ENCODE results near the gene PTPRN2. TPM values are rescaled to one million over a fixed set of nuclear protein-coding genes. Genes with fewer than 3 reads are reported as not detected.

PTPRN2 gene
- total RNA-seq, 1 experiment from 2014 or later, result not detected

- no peak for DNase-seq
- POLR2A ChIA-PET (ENCODE audit: unreplicated experiment), result no interaction called here
- intact Hi-C loops (cut with micrococcal nuclease; ENCODE audit: unreplicated experiment), result no loop called here
- Histone ChIP-seq H4K20me1 (ENCODE audit: insufficient read depth) (peaks cover 10% of the 10 kb centered on the region; the same call in 1 of the 2 replicates), H3K9me2 (ENCODE audit: insufficient read depth) (no peaks in the 10 kb centered on the region), H3K4me1 (replicated peaks; ENCODE audit: insufficient read depth) (no peaks in the 10 kb centered on the region), H3K9me3 (ENCODE audit: insufficient read depth, low read depth) (no peaks in the 10 kb centered on the region), H3K4me2 (no peak overlapping the region), H3K27me3 (ENCODE audit: insufficient read depth, low read depth) (peaks cover 93% of the 10 kb centered on the region), H2AFZ (no peak overlapping the region), H3K4me3 (no peak overlapping the region), H3F3A (ENCODE audit: insufficient read depth, low read depth) (no peaks in the 10 kb centered on the region), H3K79me2 (ENCODE audit: low read depth) (no peaks in the 10 kb centered on the region), H3K36me3 (ENCODE audit: low read depth) (no peaks in the 10 kb centered on the region), H3K27ac (no peak overlapping the region)
- BruUV-seq (replicated peaks), result no TSS peak
- TF ChIP-seq, protein P1, sequence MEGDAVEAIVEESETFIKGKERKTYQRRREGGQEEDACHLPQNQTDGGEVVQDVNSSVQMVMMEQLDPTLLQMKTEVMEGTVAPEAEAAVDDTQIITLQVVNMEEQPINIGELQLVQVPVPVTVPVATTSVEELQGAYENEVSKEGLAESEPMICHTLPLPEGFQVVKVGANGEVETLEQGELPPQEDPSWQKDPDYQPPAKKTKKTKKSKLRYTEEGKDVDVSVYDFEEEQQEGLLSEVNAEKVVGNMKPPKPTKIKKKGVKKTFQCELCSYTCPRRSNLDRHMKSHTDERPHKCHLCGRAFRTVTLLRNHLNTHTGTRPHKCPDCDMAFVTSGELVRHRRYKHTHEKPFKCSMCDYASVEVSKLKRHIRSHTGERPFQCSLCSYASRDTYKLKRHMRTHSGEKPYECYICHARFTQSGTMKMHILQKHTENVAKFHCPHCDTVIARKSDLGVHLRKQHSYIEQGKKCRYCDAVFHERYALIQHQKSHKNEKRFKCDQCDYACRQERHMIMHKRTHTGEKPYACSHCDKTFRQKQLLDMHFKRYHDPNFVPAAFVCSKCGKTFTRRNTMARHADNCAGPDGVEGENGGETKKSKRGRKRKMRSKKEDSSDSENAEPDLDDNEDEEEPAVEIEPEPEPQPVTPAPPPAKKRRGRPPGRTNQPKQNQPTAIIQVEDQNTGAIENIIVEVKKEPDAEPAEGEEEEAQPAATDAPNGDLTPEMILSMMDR (conservative IDR thresholded peaks at IDR 0.05), result no peak
- TF ChIP-seq EZH2 (IDR thresholded peaks at IDR 0.05; ENCODE audit: low read depth), result no peak
- CTCF ChIA-PET, result no interaction called here
Observed at GRCh38 chr7:157787275-157787701, 800.3 kb downstream of the PTPRN2 start.

DNA sequence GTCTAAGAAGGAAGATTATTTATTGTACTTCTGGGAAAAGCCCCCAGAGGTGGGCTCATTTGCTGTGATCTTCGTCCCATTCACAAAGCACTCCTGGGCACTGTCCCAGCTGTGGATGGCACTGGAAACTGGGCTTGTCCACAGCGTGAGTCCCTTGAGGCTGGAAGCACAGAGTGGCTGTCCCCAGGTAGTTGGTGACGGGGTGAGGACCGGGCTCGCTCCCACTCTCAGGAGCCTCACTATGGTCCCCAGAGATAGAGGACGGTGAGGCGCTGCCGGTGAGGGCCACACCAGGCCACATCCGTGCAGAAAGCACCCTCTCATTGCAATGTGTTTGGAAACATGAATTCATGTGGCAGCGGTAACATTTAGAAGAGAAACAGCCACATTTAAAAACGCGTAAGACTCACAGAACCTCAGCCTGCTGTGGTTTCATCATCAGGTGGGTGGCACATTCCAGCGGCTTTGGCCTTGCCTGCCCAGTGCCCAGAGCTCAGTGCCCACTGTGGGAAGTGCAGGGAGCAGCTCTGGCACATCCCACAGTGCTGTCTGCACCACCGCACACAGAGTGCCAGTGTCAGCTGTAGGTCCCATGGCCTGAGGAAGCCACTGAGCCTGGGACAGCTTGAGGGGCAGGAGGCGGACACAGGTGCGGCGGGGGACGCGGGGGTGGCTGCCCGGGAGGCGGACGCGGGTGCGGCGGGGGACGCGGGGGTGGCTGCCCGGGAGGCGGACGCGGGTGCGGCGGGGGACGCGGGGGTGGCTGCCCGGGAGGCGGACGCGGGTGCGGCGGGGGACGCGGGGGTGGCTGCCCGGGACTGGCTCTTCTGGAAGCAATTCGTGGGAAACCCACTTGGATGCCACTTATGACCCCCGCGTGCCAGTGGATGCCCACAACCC, 801.0 kb downstream of the PTPRN2 start:
- peaks cover 93% of the 10 kb centered on the region for H3K27me3 ChIP-seq (ENCODE audit: insufficient read depth, low read depth)
- ChIA-PET CTCF (no interaction called here), POLR2A (ENCODE audit: unreplicated experiment) (no interaction called here)
- H3K79me2 ChIP-seq (ENCODE audit: low read depth), result no peaks in the 10 kb centered on the region
- H3K36me3 ChIP-seq (ENCODE audit: low read depth), result no peaks in the 10 kb centered on the region
- BruUV-seq (replicated peaks), result no TSS peak
- no peaks in the 10 kb centered on the region for H3K4me1 ChIP-seq (replicated peaks; ENCODE audit: insufficient read depth)
- H3F3A ChIP-seq (ENCODE audit: insufficient read depth, low read depth), result no peaks in the 10 kb centered on the region
- H4K20me1 ChIP-seq (ENCODE audit: insufficient read depth), result peaks cover 10% of the 10 kb centered on the region; the same call in 1 of the 2 replicates
- no peak for DNase-seq
- intact Hi-C loops (cut with micrococcal nuclease; ENCODE audit: unreplicated experiment), result no loop called here
- H3K9me2 ChIP-seq (ENCODE audit: insufficient read depth), result no peaks in the 10 kb centered on the region
- H2AFZ ChIP-seq, result no peak overlapping the region
- TF ChIP-seq, protein P1 (conservative IDR thresholded peaks at IDR 0.05), result no peak
- no peak for TF ChIP-seq EZH2 (IDR thresholded peaks at IDR 0.05; ENCODE audit: low read depth)
- no peaks in the 10 kb centered on the region for H3K9me3 ChIP-seq (ENCODE audit: insufficient read depth, low read depth)
- H3K4me2 ChIP-seq, result no peak overlapping the region
- H3K4me3 ChIP-seq, result no peak overlapping the region
- H3K27ac ChIP-seq, result no peak overlapping the region

- DNase-seq, result no peak
- H3K4me1 ChIP-seq (replicated peaks; ENCODE audit: insufficient read depth), result no peaks in the 10 kb centered on the region
- BruUV-seq (replicated peaks), result no TSS peak
- TF ChIP-seq, protein P1 (conservative IDR thresholded peaks at IDR 0.05), result no peak
- no peak for TF ChIP-seq EZH2 (IDR thresholded peaks at IDR 0.05; ENCODE audit: low read depth)
- H3K4me3 ChIP-seq, result no peak overlapping the region
- intact Hi-C loops (cut with micrococcal nuclease; ENCODE audit: unreplicated experiment), result no loop called here
- H3K9me2 ChIP-seq (ENCODE audit: insufficient read depth), result no peaks in the 10 kb centered on the region
- H3K27me3 ChIP-seq (ENCODE audit: insufficient read depth, low read depth), result peaks cover 96% of the 10 kb centered on the region
- CTCF ChIA-PET, result no interaction called here
- POLR2A ChIA-PET (ENCODE audit: unreplicated experiment), result no interaction called here
- no peak overlapping the region for H3K4me2 ChIP-seq
- no peak overlapping the region for H2AFZ ChIP-seq
- no peaks in the 10 kb centered on the region for H3F3A ChIP-seq (ENCODE audit: insufficient read depth, low read depth)
- H3K36me3 ChIP-seq (ENCODE audit: low read depth), result no peaks in the 10 kb centered on the region
- H3K79me2 ChIP-seq (ENCODE audit: low read depth), result no peaks in the 10 kb centered on the region
- no peaks in the 10 kb centered on the region for H3K9me3 ChIP-seq (ENCODE audit: insufficient read depth, low read depth)
- no peak overlapping the region for H3K27ac ChIP-seq
- H4K20me1 ChIP-seq (ENCODE audit: insufficient read depth), result peaks cover 10% of the 10 kb centered on the region; the same call in 1 of the 2 replicates
Observed at GRCh38 chr7:157785486-157786186, 802.0 kb downstream of the PTPRN2 start.

Measured in PC-9 (cell line).